GM10248 (cell line): ENCODE measurements around the gene SOAT2.
A peak's percentile ranks its signal among the peaks of the same experiment; 100 is the strongest.

Experiments used
- CTCF ChIA-PET: fragments of 300-600 bp; sonication (Branson Sonifier 250); formaldehyde crosslinking; extraction: SDS; loops from one replicate; lab custom pipeline; 2021; ENCODE audit warnings: antibody characterized with exemption; lab: Yijun Ruan, JAX
- POLR2A ChIA-PET: fragments of 350-650 bp; sonication (Branson Sonifier 250); formaldehyde crosslinking; extraction: SDS; loops from one replicate; lab custom pipeline; 2020; ENCODE audit warnings: antibody characterized with exemption; lab: Yijun Ruan, JAX
- DNase-seq: peaks from one replicate; pipeline ENCODE4 v3.0.0; 2012; ENCODE audit errors: extremely low spot score
- CTCF ChIP-seq: IDR thresholded peaks from 2 replicates; pipeline ENCODE4 v1.5.1; 2012; ENCODE audit warnings: mild to moderate bottlenecking, low read depth; ENCODE audit errors: extremely low read depth, missing control alignments, control extremely low read depth

Gene SOAT2

GRCh38 chr12:53079226-53080117 is 23.8 kb upstream of the SOAT2 start, which contains the start of gene SPRYD3:
TSS of gene SPRYD3 (minus strand) at chr12:53079390. CDS start at chr12:53079333, 57 bp downstream.
- ChIA-PET CTCF (interaction anchor here (1.1 to 9.0 kb wide), 9 partner anchors 10 to 242 kb away, joined by 3 to 141 read pairs (median 5); partner anchors contain the start of genes AAAS, IGFBP6 and SOAT2), POLR2A (interaction anchor here (0.6 to 1.4 kb wide), 11 partner anchors 16 to 1996 kb away, joined by 3 to 8 read pairs (median 4); partner anchors contain the start of genes AAAS, CSRNP2, EIF4B and KRT80)
- no peak for TF ChIP-seq CTCF
- DNase-seq = peak; percentile 100

GRCh38 chr12:53082637-53083175 is 20.6 kb upstream of the SOAT2 start:
- ChIA-PET CTCF (interaction anchor here (3.8 to 6.4 kb wide), 3 partner anchors 16 to 17 kb away, joined by 25 to 51 read pairs (median 40); partner anchors contain the start of gene IGFBP6), POLR2A (interaction anchor here (0.6 kb wide), 1 partner anchor 15 kb away, joined by 3 read pairs; no protein-coding TSS in a partner anchor)
- no peak for TF ChIP-seq CTCF
- DNase-seq = no peak

DNA sequence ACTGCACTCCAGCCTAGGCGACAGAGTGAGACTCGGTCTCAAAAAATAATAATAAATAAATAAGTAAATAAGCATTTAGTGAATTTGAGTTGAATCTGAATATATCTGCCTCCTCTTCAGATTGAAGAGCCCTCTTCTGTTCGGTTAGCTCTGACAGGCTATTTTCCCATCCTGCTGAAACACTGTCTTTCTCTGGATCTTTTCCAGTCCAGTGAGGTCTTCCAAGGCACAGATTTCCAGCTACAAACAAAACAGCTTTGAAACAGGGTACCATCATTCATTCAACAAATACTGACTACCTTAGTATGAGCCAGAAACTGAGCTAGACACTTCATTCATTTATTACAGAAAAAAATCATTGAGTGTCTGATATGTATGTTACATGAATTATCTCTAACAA is 16.9 kb upstream of the SOAT2 start:
- POLR2A ChIA-PET = no interaction called here
- TF ChIP-seq CTCF = no peak
- no peak for DNase-seq
- CTCF ChIA-PET = interaction anchor here (1.2 to 6.4 kb wide), 4 partner anchors 11 to 40 kb away, joined by 3 to 51 read pairs (median 24); partner anchors contain the start of gene IGFBP6

GRCh38 chr12:53090105-53090504 is 13.2 kb upstream of the SOAT2 start:
- TF ChIP-seq CTCF = no peak
- ChIA-PET CTCF (interaction anchor here (1.3 to 17.2 kb wide), 3 partner anchors 9 to 22 kb away, joined by 4 to 294 read pairs (median 8); no protein-coding TSS in a partner anchor), POLR2A (no interaction called here)
- no peak for DNase-seq

GRCh38 chr12:53090554-53090953 is 12.7 kb upstream of the SOAT2 start:
- ChIA-PET POLR2A (no interaction called here), CTCF (interaction anchor here (1.3 to 17.2 kb wide), 3 partner anchors 9 to 23 kb away, joined by 4 to 294 read pairs (median 8); no protein-coding TSS in a partner anchor)
- no peak for DNase-seq
- no peak for TF ChIP-seq CTCF

GRCh38 chr12:53091756-53092155 is 11.5 kb upstream of the SOAT2 start:
- no peak for DNase-seq
- TF ChIP-seq CTCF = no peak
- ChIA-PET CTCF (interaction anchor here (17.2 kb wide), 1 partner anchor 24 kb away, joined by 294 read pairs; no protein-coding TSS in a partner anchor), POLR2A (no interaction called here)
